IPS-20b (cell line): ENCODE measurements around the gene TMEM95.

Experiments
- H3K27ac ChIP-seq: one replicate; pipeline ENCODE4 v1.5.1; 2013; ENCODE audit warnings: low read length
- H3K27me3 ChIP-seq: 2 replicates; pipeline ENCODE4 v1.6.1; 2013; ENCODE audit warnings: mild to moderate bottlenecking, low read length, inconsistent platforms; ENCODE audit not compliant: insufficient read depth
- H3K36me3 ChIP-seq: 2 replicates; pipeline ENCODE4 v1.6.1; 2013; ENCODE audit warnings: low read depth, mild to moderate bottlenecking, inconsistent platforms, low read length, moderate library complexity; ENCODE audit not compliant: insufficient read depth
- H3K4me1 ChIP-seq: 2 replicates; pipeline ENCODE4 v1.6.1; 2013; ENCODE audit warnings: mild to moderate bottlenecking, control low read depth, inconsistent platforms, low read length, moderate library complexity; ENCODE audit not compliant: insufficient read depth
- H3K4me3 ChIP-seq: 2 replicates; pipeline ENCODE4 v1.5.1; 2013; ENCODE audit warnings: mild to moderate bottlenecking, low read length, inconsistent platforms
- H3K9ac ChIP-seq: 2 replicates; pipeline ENCODE4 v1.6.1; 2013; ENCODE audit warnings: low read depth, mild to moderate bottlenecking, inconsistent platforms, low read length, moderate library complexity
- H3K9me3 ChIP-seq: 2 replicates; pipeline ENCODE4 v1.6.1; 2013; ENCODE audit warnings: mild to moderate bottlenecking, low read depth, low read length, inconsistent platforms; ENCODE audit not compliant: insufficient read depth

The TMEM95 gene

GRCh38 chr17:7355053-7355452, at the start of gene TMEM95:
TMEM95 (plus strand) TSS chr17:7355156; CDS start chr17:7355205, 49 bp downstream.
- Histone ChIP-seq H3K36me3 (no peaks in the 10 kb centered on the region), H3K4me3 (peak within 1 kb of the TSS; percentile 58; the same call in 1 of the 2 replicates), H3K27ac (no peak within 1 kb of the TSS), H3K9me3 (no peaks in the 10 kb centered on the region), H3K4me1 (peaks cover 15% of the 10 kb centered on the region), H3K27me3 (peaks cover 17% of the 10 kb centered on the region), H3K9ac (no peak within 1 kb of the TSS)

GRCh38 chr17:7306911-7307685, 47.9 kb upstream of the TMEM95 start, which contains the start of gene EIF5A:
EIF5A (plus strand) TSS chr17:7307628; CDS start chr17:7309636, 2,008 bp downstream.
- peak within 1 kb of the TSS; percentile 96 for H3K4me3 ChIP-seq
- peak within 1 kb of the TSS; percentile 80 for H3K27ac ChIP-seq
- H3K9me3 ChIP-seq = no peaks in the 10 kb centered on the region
- H3K36me3 ChIP-seq = peaks cover 33% of the 10 kb centered on the region
- H3K27me3 ChIP-seq = no peaks in the 10 kb centered on the region
- H3K4me1 ChIP-seq = peaks cover 5% of the 10 kb centered on the region; the same call in 1 of the 2 replicates
- peak within 1 kb of the TSS; percentile 99 for H3K9ac ChIP-seq

- Histone ChIP-seq H3K9ac (peak overlapping the region; percentile 99), H3K36me3 (peaks cover 42% of the 10 kb centered on the region), H3K27ac (peak overlapping the region; percentile 80), H3K4me1 (peaks cover 5% of the 10 kb centered on the region; the same call in 1 of the 2 replicates), H3K27me3 (no peaks in the 10 kb centered on the region), H3K9me3 (no peaks in the 10 kb centered on the region), H3K4me3 (peak overlapping the region; percentile 96)
Measured at GRCh38 chr17:7307686-7308624, 47.0 kb upstream of the TMEM95 start.

- Histone ChIP-seq H3K36me3 (peaks cover 50% of the 10 kb centered on the region), H3K9me3 (no peaks in the 10 kb centered on the region)
Measured at GRCh38 chr17:7308625-7309433, 46.1 kb upstream of the TMEM95 start.

GRCh38 chr17:7309628-7310027, 45.3 kb upstream of the TMEM95 start:
- H3K27me3 ChIP-seq = no peaks in the 10 kb centered on the region
- H3K9me3 ChIP-seq = no peaks in the 10 kb centered on the region
- H3K9ac ChIP-seq = peak overlapping the region; percentile 99; the same call in 1 of the 2 replicates
- peak overlapping the region; percentile 96 for H3K4me3 ChIP-seq
- peaks cover 55% of the 10 kb centered on the region for H3K36me3 ChIP-seq
- peaks cover 5% of the 10 kb centered on the region; the same call in 1 of the 2 replicates for H3K4me1 ChIP-seq
- H3K27ac ChIP-seq = no peak overlapping the region

More at GRCh38 chr17:7308625-7309433, 46.1 kb upstream of the TMEM95 start:
- peaks cover 5% of the 10 kb centered on the region; the same call in 1 of the 2 replicates for H3K4me1 ChIP-seq
- H3K9ac ChIP-seq = peak overlapping the region; percentile 99
- H3K4me3 ChIP-seq = peak overlapping the region; percentile 96
- no peaks in the 10 kb centered on the region for H3K27me3 ChIP-seq
- peak overlapping the region; percentile 80 for H3K27ac ChIP-seq

- Histone ChIP-seq H3K27ac (no peak overlapping the region), H3K4me3 (no peak overlapping the region), H3K27me3 (no peaks in the 10 kb centered on the region), H3K9ac (no peak overlapping the region), H3K4me1 (peaks cover 5% of the 10 kb centered on the region; the same call in 1 of the 2 replicates), H3K36me3 (peaks cover 61% of the 10 kb centered on the region), H3K9me3 (no peaks in the 10 kb centered on the region)
Measured at GRCh38 chr17:7311110-7311705, 43.7 kb upstream of the TMEM95 start.

GRCh38 chr17:7312432-7313087, 42.4 kb upstream of the TMEM95 start:
- Histone ChIP-seq H3K4me1 (peaks cover 5% of the 10 kb centered on the region; the same call in 1 of the 2 replicates), H3K27ac (no peak overlapping the region), H3K27me3 (no peaks in the 10 kb centered on the region), H3K36me3 (peaks cover 70% of the 10 kb centered on the region), H3K4me3 (no peak overlapping the region), H3K9ac (no peak overlapping the region), H3K9me3 (no peaks in the 10 kb centered on the region)

GRCh38 chr17:7313088-7313889, 41.7 kb upstream of the TMEM95 start:
- no peaks in the 10 kb centered on the region for H3K9me3 ChIP-seq
- peaks cover 77% of the 10 kb centered on the region for H3K36me3 ChIP-seq
- no peaks in the 10 kb centered on the region for H3K27me3 ChIP-seq
- H3K9ac ChIP-seq = no peak overlapping the region
- H3K27ac ChIP-seq = no peak overlapping the region
- peaks cover 5% of the 10 kb centered on the region; the same call in 1 of the 2 replicates for H3K4me1 ChIP-seq
- H3K4me3 ChIP-seq = no peak overlapping the region; the same call in 1 of the 2 replicates

GRCh38 chr17:7313890-7314718, 40.9 kb upstream of the TMEM95 start:
- Histone ChIP-seq H3K4me3 (peak overlapping the region; percentile 87), H3K4me1 (peaks cover 4% of the 10 kb centered on the region; the same call in 1 of the 2 replicates), H3K36me3 (peaks cover 81% of the 10 kb centered on the region), H3K9me3 (no peaks in the 10 kb centered on the region), H3K27me3 (no peaks in the 10 kb centered on the region), H3K9ac (peak overlapping the region; percentile 86), H3K27ac (no peak overlapping the region)
